Suprapubic skin (tissue), 4 donors: ENCODE data around the gene YTHDC2. TPM values are rescaled to one million over a fixed set of nuclear protein-coding genes. Genes with fewer than 3 reads are reported as not detected.
"Not testable (repeated sequence)": the region's sequence is repeated elsewhere in the genome, so short reads cannot be mapped to it uniquely, and the experiment has no call there.

Experiments
- DNase-seq, 2 donors: peaks; one replicate each; pipeline ENCODE4 v3.0.0-alpha.2; 2019; ENCODE audit warnings: low spot score in 2 of 2
- H3K27ac ChIP-seq: fragments of 200-600 bp; sonication (generic); one replicate; pipeline ENCODE4 v1.5.1; 2019
- H3K27me3 ChIP-seq: fragments of 200-600 bp; sonication (generic); one replicate; pipeline ENCODE4 v1.5.1; 2019
- H3K36me3 ChIP-seq: fragments of 200-600 bp; sonication (generic); one replicate; pipeline ENCODE4 v1.5.1; 2019
- H3K4me1 ChIP-seq: fragments of 200-600 bp; sonication (generic); one replicate; pipeline ENCODE4 v1.5.1; 2019
- H3K4me3 ChIP-seq: fragments of 200-600 bp; sonication (generic); one replicate; pipeline ENCODE4 v1.5.1; 2019; ENCODE audit warnings: mild to moderate bottlenecking
- H3K9me3 ChIP-seq: fragments of 200-600 bp; sonication (generic); one replicate; pipeline ENCODE4 v1.5.1; 2019
- EP300 ChIP-seq: sonication (generic); formaldehyde crosslinking; IDR thresholded peaks from one replicate; pipeline ENCODE4 v1.6.1; 2017; ENCODE audit warnings: antibody characterized with exemption
- POLR2A ChIP-seq, 2 donors: fragments of 450-650 bp; IDR thresholded peaks; one replicate each; pipeline ENCODE4 v1.6.1; 2017; ENCODE audit warnings: antibody characterized with exemption in 2 of 2, mild to moderate bottlenecking in 2 of 2, moderate library complexity in 2 of 2
- POLR2AphosphoS5 ChIP-seq, 3 donors: sonication (generic); formaldehyde crosslinking; IDR thresholded peaks; one replicate each; pipeline ENCODE4 v1.6.1; 2017; ENCODE audit warnings: antibody characterized with exemption in 3 of 3
- whole genome bisulfite sequencing: methylation state at CpG from one replicate; pipeline ENCODE4 v1.1.5; 2018; 5-methylcytosine and 5-hydroxymethylcytosine counted together
- total RNA-seq, 4 donors: library from RNA; depleted of rRNA; stranded (reverse); fragments of >200 nt; gene quantifications; one replicate each; pipeline ENCODE4 v1.1.0, GENCODE V29; 2016
- TF ChIP-seq, protein P1 (sequence below), 2 donors: fragments of 200-600 bp in 1 of 2; fragments of 450-650 bp in 1 of 2; sonication (generic) in 1 of 2; IDR thresholded peaks; one replicate each; pipeline ENCODE4 v1.5.1; 2016 to 2019; ENCODE audit warnings: antibody characterized with exemption in 2 of 2, mild to moderate bottlenecking in 1 of 2, moderate library complexity in 1 of 2

Gene YTHDC2
- total RNA-seq, 4 donors from 2014 or later: 13.4 to 61.7 (median 17.8) TPM

DNA sequence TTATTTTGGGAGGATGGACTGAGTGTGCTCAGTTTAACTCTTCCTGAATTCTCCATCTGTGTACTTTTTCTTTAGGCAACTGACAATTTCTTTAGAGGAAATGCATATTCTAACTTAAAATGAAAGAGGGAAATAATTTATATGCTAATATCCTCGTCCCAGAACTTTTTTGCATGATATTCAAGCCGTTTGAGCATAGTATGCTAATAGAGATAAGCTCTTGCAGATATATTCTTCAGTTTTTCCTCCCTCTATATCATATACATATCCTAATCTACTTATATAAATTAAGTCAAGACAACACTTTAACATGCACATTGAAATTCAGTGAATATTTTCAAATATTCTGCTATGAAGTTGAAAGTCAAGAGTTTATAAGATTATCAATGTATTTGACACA is 84.7 kb downstream of the YTHDC2 start:
- H3K4me1 ChIP-seq: no peaks in the 10 kb centered on the region
- WGBS: 89% methylated on average over 2 of the region's 2 CpGs

DNA sequence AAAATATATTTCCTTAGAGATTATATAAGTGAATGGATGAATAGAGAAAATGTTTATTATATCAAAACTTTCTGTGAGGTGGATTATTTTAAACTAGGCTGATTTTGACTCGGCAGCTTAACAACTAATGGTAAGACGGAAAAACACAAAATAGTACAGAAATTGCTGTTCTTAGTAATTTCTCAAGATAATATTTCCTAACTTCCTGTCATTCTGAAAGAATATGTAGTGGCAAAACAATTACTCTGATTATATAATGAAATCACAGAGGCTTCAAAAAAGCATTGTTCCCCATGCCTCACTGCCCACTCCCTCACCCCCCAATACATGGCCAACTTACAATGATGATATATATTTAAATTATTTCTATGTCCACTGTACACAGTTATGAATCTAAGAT is 85.4 kb downstream of the YTHDC2 start:
- no peak overlapping the region for H3K27ac ChIP-seq
- no peaks in the 10 kb centered on the region for H3K4me1 ChIP-seq
- H3K36me3 ChIP-seq: no peaks in the 10 kb centered on the region
- no peak for DNase-seq
- TF ChIP-seq, protein P1, sequence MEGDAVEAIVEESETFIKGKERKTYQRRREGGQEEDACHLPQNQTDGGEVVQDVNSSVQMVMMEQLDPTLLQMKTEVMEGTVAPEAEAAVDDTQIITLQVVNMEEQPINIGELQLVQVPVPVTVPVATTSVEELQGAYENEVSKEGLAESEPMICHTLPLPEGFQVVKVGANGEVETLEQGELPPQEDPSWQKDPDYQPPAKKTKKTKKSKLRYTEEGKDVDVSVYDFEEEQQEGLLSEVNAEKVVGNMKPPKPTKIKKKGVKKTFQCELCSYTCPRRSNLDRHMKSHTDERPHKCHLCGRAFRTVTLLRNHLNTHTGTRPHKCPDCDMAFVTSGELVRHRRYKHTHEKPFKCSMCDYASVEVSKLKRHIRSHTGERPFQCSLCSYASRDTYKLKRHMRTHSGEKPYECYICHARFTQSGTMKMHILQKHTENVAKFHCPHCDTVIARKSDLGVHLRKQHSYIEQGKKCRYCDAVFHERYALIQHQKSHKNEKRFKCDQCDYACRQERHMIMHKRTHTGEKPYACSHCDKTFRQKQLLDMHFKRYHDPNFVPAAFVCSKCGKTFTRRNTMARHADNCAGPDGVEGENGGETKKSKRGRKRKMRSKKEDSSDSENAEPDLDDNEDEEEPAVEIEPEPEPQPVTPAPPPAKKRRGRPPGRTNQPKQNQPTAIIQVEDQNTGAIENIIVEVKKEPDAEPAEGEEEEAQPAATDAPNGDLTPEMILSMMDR (IDR thresholded peaks at IDR 0.05): no peak
- TF ChIP-seq EP300 (no peak), POLR2AphosphoS5 (IDR thresholded peaks at IDR 0.05) (no peak), POLR2A (IDR thresholded peaks at IDR 0.05) (no peak)
- no peaks in the 10 kb centered on the region for H3K9me3 ChIP-seq
- no peak overlapping the region for H3K4me3 ChIP-seq
- H3K27me3 ChIP-seq: no peaks in the 10 kb centered on the region
- WGBS: 80% methylated on average over 2 of the region's 2 CpGs

More for the DNA sequence above, 84.7 kb downstream of the YTHDC2 start:
- Histone ChIP-seq H3K4me3 (no peak overlapping the region), H3K36me3 (peaks cover 3% of the 10 kb centered on the region), H3K27me3 (no peaks in the 10 kb centered on the region), H3K9me3 (no peaks in the 10 kb centered on the region), H3K27ac (no peak overlapping the region)
- no peak for DNase-seq
- TF ChIP-seq EP300 (no peak), POLR2A (IDR thresholded peaks at IDR 0.05) (no peak), POLR2AphosphoS5 (IDR thresholded peaks at IDR 0.05) (no peak)
- TF ChIP-seq, protein P1 (IDR thresholded peaks at IDR 0.05): no peak

DNA sequence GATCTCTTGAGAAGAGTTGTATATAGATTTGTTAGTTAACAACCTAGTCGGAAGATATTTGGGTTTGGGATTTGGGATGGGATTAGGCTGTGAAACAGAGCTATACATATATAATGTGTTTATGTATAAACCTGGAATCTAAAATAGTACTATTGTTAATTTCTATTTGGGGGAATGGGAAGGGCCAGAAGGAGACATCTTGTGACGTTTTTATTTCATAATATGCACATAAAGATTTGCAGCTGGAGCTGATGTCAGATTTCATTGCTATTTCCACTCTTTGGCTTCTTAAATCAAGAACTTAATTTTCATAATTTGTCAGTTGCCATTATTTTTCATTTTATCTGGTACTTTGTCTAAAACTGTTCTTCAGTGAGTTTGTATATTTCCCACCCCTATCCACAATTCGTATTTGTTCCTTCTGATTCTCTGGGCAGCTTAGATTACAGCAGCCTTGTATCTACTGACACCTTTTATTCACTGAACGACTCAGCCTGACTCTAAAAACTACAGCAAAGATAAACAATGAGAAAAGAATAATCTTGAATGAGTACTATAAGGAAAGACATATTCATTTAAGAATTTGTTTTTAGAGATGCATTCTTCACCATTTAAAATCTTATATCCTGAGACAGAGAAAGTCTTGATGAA is 86.9 kb downstream of the YTHDC2 start:
- no peaks in the 10 kb centered on the region for H3K9me3 ChIP-seq
- no peaks in the 10 kb centered on the region for H3K27me3 ChIP-seq
- H3K4me1 ChIP-seq: no peaks in the 10 kb centered on the region
- TF ChIP-seq, protein P1 (IDR thresholded peaks at IDR 0.05): no peak
- TF ChIP-seq EP300 (no peak), POLR2AphosphoS5 (IDR thresholded peaks at IDR 0.05) (no peak), POLR2A (IDR thresholded peaks at IDR 0.05) (no peak)
- no peak overlapping the region for H3K4me3 ChIP-seq
- H3K36me3 ChIP-seq: no peaks in the 10 kb centered on the region
- 63% methylated on average over 4 of the region's 4 CpGs for WGBS
- no peak overlapping the region for H3K27ac ChIP-seq
- no peak for DNase-seq

DNA sequence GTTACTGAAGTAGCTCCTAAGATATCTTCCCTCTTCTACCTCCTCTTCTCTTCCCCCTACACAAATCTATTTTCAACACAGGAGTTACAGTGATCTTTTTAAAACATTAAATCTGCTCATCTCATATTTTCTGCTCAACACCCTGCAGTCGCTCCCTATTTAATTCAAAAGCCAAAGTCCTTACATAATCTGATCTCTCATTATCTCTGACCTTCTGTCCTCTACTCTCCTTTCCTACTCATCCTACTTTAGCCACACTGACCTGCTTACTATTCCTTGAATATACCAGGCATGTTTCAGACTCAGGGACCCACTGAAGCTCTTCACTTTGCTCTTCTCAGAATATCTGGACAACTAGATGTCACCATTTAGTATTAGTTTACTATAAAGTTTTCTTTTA is 87.9 kb downstream of the YTHDC2 start:
- no peak for TF ChIP-seq EP300
- TF ChIP-seq, protein P1 (IDR thresholded peaks at IDR 0.05): no peak
- no peak for TF ChIP-seq POLR2A (IDR thresholded peaks at IDR 0.05)
- no peak for TF ChIP-seq POLR2AphosphoS5 (IDR thresholded peaks at IDR 0.05)
- no peak overlapping the region for H3K27ac ChIP-seq
- DNase-seq: no peak
- H3K4me3 ChIP-seq: no peak overlapping the region
- WGBS: 82% methylated on average over 1 of the region's 1 CpG
- no peaks in the 10 kb centered on the region for H3K36me3 ChIP-seq
- H3K4me1 ChIP-seq: no peaks in the 10 kb centered on the region
- no peaks in the 10 kb centered on the region for H3K9me3 ChIP-seq
- H3K27me3 ChIP-seq: no peaks in the 10 kb centered on the region

DNA sequence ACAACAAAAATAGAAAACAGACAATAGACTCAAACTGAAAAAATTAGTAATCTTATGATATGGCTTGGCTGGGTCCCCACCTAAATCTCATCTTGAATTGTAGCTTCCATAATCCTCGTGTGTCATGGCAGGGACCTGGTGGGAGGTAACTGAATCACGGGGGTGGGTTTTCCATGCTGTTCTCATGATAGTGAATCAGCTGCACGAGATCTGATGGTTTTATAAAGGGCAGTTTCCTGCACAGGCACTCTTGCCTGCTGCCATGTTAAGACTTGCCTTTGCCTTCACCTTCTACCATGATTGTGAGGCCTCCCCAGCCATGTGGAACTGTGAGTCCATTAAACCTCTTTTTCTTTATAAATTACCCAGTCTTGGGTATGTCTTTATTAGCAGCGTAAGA is 89.8 kb downstream of the YTHDC2 start:
- H3K36me3 ChIP-seq, DNase-seq, H3K27ac ChIP-seq, H3K27me3 ChIP-seq, H3K4me3 ChIP-seq, H3K9me3 ChIP-seq, H3K4me1 ChIP-seq: not testable (repeated sequence)
- 71% methylated on average over 4 of the region's 4 CpGs for WGBS
